Measurements from ENCODE around the gene ZNF862.

Gene ZNF862

GRCh38 chr7:149845257-149845980 lies 7.2 kb downstream of the ZNF862 start:
- DNase-seq (ENCODE audit: low spot score): no peak

GRCh38 chr7:149846021-149846420 lies 7.8 kb downstream of the ZNF862 start:
- DNase-seq (ENCODE audit: low spot score): no peak

GRCh38 chr7:149846436-149847046 lies 8.4 kb downstream of the ZNF862 start:
- no peak for DNase-seq (ENCODE audit: low spot score)

- no peak for DNase-seq (ENCODE audit: low spot score)
Observed at GRCh38 chr7:149849174-149849573, 11.0 kb downstream of the ZNF862 start.

- DNase-seq (ENCODE audit: low spot score): no peak
Observed at GRCh38 chr7:149850007-149850594, 11.9 kb downstream of the ZNF862 start.

GRCh38 chr7:149850716-149851115 lies 12.5 kb downstream of the ZNF862 start:
- DNase-seq (ENCODE audit: low spot score): no peak

GRCh38 chr7:149851449-149851848 lies 13.3 kb downstream of the ZNF862 start:
- no peak for DNase-seq (ENCODE audit: low spot score)

GRCh38 chr7:149853157-149853556 lies 15.0 kb downstream of the ZNF862 start:
- DNase-seq (ENCODE audit: low spot score): no peak

GRCh38 chr7:149854611-149855360 lies 16.6 kb downstream of the ZNF862 start:
- no peak for DNase-seq (ENCODE audit: low spot score)

- DNase-seq (ENCODE audit: low spot score): no peak
Observed at GRCh38 chr7:149855361-149856305, 17.5 kb downstream of the ZNF862 start.

GRCh38 chr7:149856583-149856982 lies 18.4 kb downstream of the ZNF862 start:
- DNase-seq (ENCODE audit: low spot score): no peak

- DNase-seq (ENCODE audit: low spot score): no peak
Observed at GRCh38 chr7:149859369-149859768, 21.2 kb downstream of the ZNF862 start.

- no peak for DNase-seq (ENCODE audit: low spot score)
Observed at GRCh38 chr7:149859876-149860275, 21.7 kb downstream of the ZNF862 start.

GRCh38 chr7:149860821-149861727 lies 22.9 kb downstream of the ZNF862 start:
- DNase-seq (ENCODE audit: low spot score): no peak

- DNase-seq (ENCODE audit: low spot score): no peak
Observed at GRCh38 chr7:149861728-149862045, 23.5 kb downstream of the ZNF862 start.

GRCh38 chr7:149862156-149862555 lies 24.0 kb downstream of the ZNF862 start:
- DNase-seq (ENCODE audit: low spot score): no peak

GRCh38 chr7:149863500-149863899 lies 25.3 kb downstream of the ZNF862 start:
- no peak for DNase-seq (ENCODE audit: low spot score)

GRCh38 chr7:149864023-149864422 lies 25.8 kb downstream of the ZNF862 start:
- no peak for DNase-seq (ENCODE audit: low spot score)

GRCh38 chr7:149864751-149865150 lies 26.6 kb downstream of the ZNF862 start:
- DNase-seq (ENCODE audit: low spot score): no peak

- no peak for DNase-seq (ENCODE audit: low spot score)
Observed at GRCh38 chr7:149865437-149865836, 27.3 kb downstream of the ZNF862 start.

All from Ammon's horn (tissue), 1 donor.